ENCODE results near the gene SLC30A2. TPM values are rescaled to one million over a fixed set of nuclear protein-coding genes. Genes with fewer than 3 reads are reported as not detected.

SLC30A2 gene
- total RNA-seq, 1 donor from 2014 or later, result not detected

DNA sequence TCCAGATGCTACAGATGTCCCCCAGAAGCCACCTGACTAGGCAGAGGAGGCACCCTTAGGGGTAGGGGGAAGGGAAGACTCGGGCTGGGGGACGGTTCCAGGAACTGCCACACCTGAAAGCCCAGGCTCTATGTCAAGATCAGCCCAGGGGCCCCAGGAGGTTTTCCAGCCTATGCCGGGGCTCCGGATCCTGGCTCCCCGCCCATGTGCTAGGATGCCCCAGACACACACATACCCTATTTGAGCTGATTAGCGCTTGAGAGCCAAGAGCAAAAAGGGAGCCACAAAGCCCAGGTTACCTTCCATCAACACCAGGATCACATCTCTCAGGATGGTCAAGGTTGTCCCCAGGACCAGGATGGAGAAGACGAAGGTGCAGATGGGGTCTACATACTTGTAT, 4.5 kb downstream of the SLC30A2 start:
- no peak for DNase-seq
- H3K4me1 Mint-ChIP-seq, result peaks cover 2% of the 10 kb centered on the region
- H3K27ac Mint-ChIP-seq, result no peak overlapping the region
- no peaks in the 10 kb centered on the region for H3K36me3 Mint-ChIP-seq (ENCODE audit: low read depth)
- no peak overlapping the region for H3K4me3 Mint-ChIP-seq
- peaks cover 28% of the 10 kb centered on the region for H3K27me3 Mint-ChIP-seq
- intact Hi-C loops (cut with micrococcal nuclease), result no loop called here
- no peaks in the 10 kb centered on the region for H3K9me3 Mint-ChIP-seq

DNA sequence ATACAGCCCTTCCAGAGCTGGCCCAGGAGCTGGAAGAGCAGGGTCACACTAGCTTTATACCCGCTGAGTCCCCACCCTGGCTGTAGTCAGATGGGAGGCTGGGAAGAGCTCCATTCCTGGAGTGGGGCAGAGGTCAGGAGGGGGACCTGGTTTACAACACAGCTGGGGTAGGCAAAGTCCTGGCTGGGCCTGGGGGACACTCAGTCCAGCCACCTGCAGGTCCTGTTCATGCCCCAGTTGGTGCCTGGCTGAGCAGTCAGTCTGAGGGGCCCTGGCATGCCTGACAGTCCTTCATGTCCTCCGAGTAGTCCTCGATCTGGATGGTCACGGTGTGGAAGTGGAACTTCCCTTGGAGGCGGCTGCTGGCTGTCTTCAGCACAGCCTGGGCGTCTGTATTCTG, 7.0 kb downstream of the SLC30A2 start:
- Mint-ChIP-seq H3K4me3 (no peak overlapping the region), H3K27ac (no peak overlapping the region), H3K36me3 (ENCODE audit: low read depth) (no peaks in the 10 kb centered on the region), H3K27me3 (peaks cover 20% of the 10 kb centered on the region), H3K9me3 (no peaks in the 10 kb centered on the region), H3K4me1 (peaks cover 13% of the 10 kb centered on the region)
- DNase-seq, result no peak
- intact Hi-C loops (cut with micrococcal nuclease), result loop anchor here (5.0 kb wide), 2 partner anchors 73 to 193 kb away; partner anchors contain the start of genes CEP85 and PDIK1L

DNA sequence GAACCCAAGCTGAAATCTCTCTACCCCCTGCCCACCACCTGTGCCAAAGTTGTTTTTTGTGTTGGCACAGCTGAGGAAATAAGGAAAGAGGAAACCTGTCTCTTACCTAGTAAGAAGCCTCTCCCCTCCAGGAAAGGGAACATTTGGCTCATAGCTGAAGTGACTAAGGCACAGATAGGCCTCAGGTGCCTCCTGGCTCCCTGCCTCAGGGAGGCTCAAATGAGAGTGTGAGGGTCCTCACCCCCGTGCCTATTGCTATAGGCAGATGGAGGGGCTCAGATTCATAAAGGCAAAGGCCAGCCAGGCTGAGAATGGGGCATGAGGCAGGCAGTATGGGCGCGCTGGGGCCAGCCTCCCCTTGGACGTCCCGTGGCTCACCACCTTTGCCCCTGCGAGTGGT, 7.4 kb downstream of the SLC30A2 start:
- H3K4me1 Mint-ChIP-seq, result peaks cover 13% of the 10 kb centered on the region
- no peak overlapping the region for H3K27ac Mint-ChIP-seq
- intact Hi-C loops (cut with micrococcal nuclease), result loop anchor here (5.0 kb wide), 2 partner anchors 74 to 194 kb away; partner anchors contain the start of genes CEP85 and PDIK1L
- no peaks in the 10 kb centered on the region for H3K36me3 Mint-ChIP-seq (ENCODE audit: low read depth)
- H3K9me3 Mint-ChIP-seq, result no peaks in the 10 kb centered on the region
- no peak overlapping the region for H3K4me3 Mint-ChIP-seq
- no peak for DNase-seq
- H3K27me3 Mint-ChIP-seq, result peaks cover 17% of the 10 kb centered on the region

GRCh38 chr1:26037904-26038303, 8.0 kb downstream of the SLC30A2 start:
- Mint-ChIP-seq H3K27ac (no peak overlapping the region), H3K27me3 (peaks cover 12% of the 10 kb centered on the region), H3K36me3 (ENCODE audit: low read depth) (no peaks in the 10 kb centered on the region), H3K9me3 (no peaks in the 10 kb centered on the region), H3K4me3 (no peak overlapping the region), H3K4me1 (peaks cover 13% of the 10 kb centered on the region)
- no peak for DNase-seq
- intact Hi-C loops (cut with micrococcal nuclease), result loop anchor here (5.0 kb wide), 2 partner anchors 74 to 194 kb away; partner anchors contain the start of genes CEP85 and PDIK1L

- Mint-ChIP-seq H3K4me1 (peaks cover 13% of the 10 kb centered on the region), H3K36me3 (ENCODE audit: low read depth) (no peaks in the 10 kb centered on the region), H3K4me3 (no peak overlapping the region), H3K27ac (no peak overlapping the region), H3K9me3 (no peaks in the 10 kb centered on the region), H3K27me3 (peaks cover 13% of the 10 kb centered on the region)
- intact Hi-C loops (cut with micrococcal nuclease), result loop anchor here (1.0 to 5.0 kb wide), 4 partner anchors 75 to 195 kb away; partner anchors contain the start of genes CEP85 and PDIK1L
- no peak for DNase-seq
Measured at GRCh38 chr1:26036756-26037281, 9.1 kb downstream of the SLC30A2 start.

GRCh38 chr1:26035959-26036755, 9.8 kb downstream of the SLC30A2 start:
- peaks cover 13% of the 10 kb centered on the region for H3K27me3 Mint-ChIP-seq
- H3K4me3 Mint-ChIP-seq, result peak overlapping the region; percentile 91
- DNase-seq, result peak; percentile 95
- peak overlapping the region; percentile 63 for H3K27ac Mint-ChIP-seq
- intact Hi-C loops (cut with micrococcal nuclease), result loop anchor here (1.0 to 5.0 kb wide), 5 partner anchors 37 to 196 kb away; partner anchors contain the start of genes CEP85, PAFAH2 and PDIK1L
- H3K36me3 Mint-ChIP-seq (ENCODE audit: low read depth), result no peaks in the 10 kb centered on the region
- peaks cover 13% of the 10 kb centered on the region for H3K4me1 Mint-ChIP-seq
- H3K9me3 Mint-ChIP-seq, result no peaks in the 10 kb centered on the region

- H3K4me1 Mint-ChIP-seq, result peaks cover 13% of the 10 kb centered on the region
- H3K4me3 Mint-ChIP-seq, result peak overlapping the region; percentile 91
- no peaks in the 10 kb centered on the region for H3K36me3 Mint-ChIP-seq (ENCODE audit: low read depth)
- intact Hi-C loops (cut with micrococcal nuclease), result loop anchor here (2.0 to 5.0 kb wide), 3 partner anchors 37 to 197 kb away; partner anchors contain the start of genes CEP85, PAFAH2 and PDIK1L
- DNase-seq, result peak; percentile 98
- peaks cover 13% of the 10 kb centered on the region for H3K27me3 Mint-ChIP-seq
- no peaks in the 10 kb centered on the region for H3K9me3 Mint-ChIP-seq
- H3K27ac Mint-ChIP-seq, result peak overlapping the region; percentile 63
Measured at GRCh38 chr1:26035203-26035958, 10.5 kb downstream of the SLC30A2 start.

DNA sequence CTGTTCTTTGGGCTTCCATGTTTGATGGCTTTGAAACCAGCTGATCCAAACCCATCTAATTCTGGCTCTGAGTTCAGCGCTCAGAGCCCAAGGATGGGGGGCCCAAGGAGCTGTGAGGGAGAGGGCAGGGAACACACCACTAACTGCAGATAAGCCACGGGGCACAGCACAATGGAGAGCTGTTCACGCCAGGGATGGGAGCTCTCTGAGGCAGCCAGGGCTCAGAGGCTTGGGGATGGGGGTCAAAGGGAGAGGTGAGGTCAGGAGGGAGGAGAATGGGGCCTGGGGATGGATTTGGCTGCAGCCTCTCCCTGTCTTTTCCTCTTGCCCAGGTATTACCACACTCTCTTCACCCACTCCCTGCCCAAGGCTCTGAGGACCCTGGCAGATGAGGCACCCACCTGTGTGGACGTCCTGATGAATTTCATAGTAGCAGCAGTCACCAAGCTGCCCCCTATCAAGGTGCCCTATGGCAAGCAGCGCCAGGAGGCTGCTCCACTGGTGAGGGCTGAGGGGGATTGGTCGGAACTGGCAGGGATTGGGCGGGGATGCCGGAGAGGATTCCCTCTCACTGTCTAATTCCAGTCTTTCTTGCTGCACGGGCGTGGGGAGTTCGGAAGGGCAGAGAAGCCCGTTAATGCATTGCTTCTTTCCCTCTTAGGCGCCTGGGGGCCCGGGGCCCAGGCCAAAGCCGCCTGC, 11.3 kb downstream of the SLC30A2 start:
- peaks cover 13% of the 10 kb centered on the region for H3K4me1 Mint-ChIP-seq
- peak overlapping the region; percentile 91 for H3K4me3 Mint-ChIP-seq
- peaks cover 13% of the 10 kb centered on the region for H3K27me3 Mint-ChIP-seq
- DNase-seq, result no peak
- intact Hi-C loops (cut with micrococcal nuclease), result loop anchor here (2.0 to 5.0 kb wide), 3 partner anchors 36 to 198 kb away; partner anchors contain the start of genes CEP85, PAFAH2 and PDIK1L
- no peak overlapping the region for H3K27ac Mint-ChIP-seq
- H3K36me3 Mint-ChIP-seq (ENCODE audit: low read depth), result no peaks in the 10 kb centered on the region
- H3K9me3 Mint-ChIP-seq, result no peaks in the 10 kb centered on the region

DNA sequence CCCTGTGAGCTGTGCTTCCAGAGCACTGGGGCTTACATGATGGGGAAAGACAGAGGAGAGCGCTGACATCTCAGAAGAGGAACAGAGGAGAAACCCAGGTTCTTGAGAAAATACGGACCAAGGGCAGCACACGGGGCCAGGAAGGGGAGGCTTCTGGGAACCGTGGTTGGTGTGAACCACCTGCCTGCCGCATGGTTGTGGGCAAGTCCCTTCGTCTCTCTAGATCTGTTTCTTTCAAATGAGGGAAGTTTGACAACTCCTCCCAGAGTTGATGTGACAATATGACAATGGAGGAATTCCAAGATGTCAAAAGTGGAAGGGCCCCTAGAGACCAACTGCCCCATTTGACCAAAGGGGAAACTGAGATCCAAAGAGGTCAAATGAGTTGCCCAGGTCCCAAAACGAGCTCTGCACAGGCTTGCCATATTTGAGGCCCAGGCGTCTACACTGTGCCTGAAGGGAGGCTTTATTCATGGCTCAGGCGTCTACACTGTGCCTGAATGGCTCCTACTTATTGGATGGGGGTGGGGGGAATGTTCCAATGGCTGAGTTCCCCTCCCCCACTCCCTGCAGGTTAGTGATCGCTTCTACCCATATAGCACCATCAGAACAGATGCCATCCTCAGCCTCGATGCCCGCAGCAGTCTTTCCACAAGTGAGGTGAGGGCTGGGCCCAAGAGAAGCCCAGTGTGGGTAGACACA, 13.1 kb downstream of the SLC30A2 start:
- peaks cover 12% of the 10 kb centered on the region for H3K27me3 Mint-ChIP-seq
- intact Hi-C loops (cut with micrococcal nuclease), result no loop called here

GRCh38 chr1:26031611-26032220, 14.2 kb downstream of the SLC30A2 start:
- Mint-ChIP-seq H3K4me3 (no peak overlapping the region), H3K4me1 (peaks cover 17% of the 10 kb centered on the region), H3K9me3 (no peaks in the 10 kb centered on the region), H3K36me3 (ENCODE audit: low read depth) (no peaks in the 10 kb centered on the region), H3K27me3 (peaks cover 12% of the 10 kb centered on the region), H3K27ac (no peak overlapping the region)
- intact Hi-C loops (cut with micrococcal nuclease), result no loop called here
- no peak for DNase-seq

More for the DNA sequence above, 13.1 kb downstream of the SLC30A2 start:
- Mint-ChIP-seq H3K4me1 (peaks cover 13% of the 10 kb centered on the region), H3K27ac (no peak overlapping the region), H3K4me3 (no peak overlapping the region), H3K9me3 (no peaks in the 10 kb centered on the region), H3K36me3 (ENCODE audit: low read depth) (no peaks in the 10 kb centered on the region)
- no peak for DNase-seq

GRCh38 chr1:26031196-26031595, 14.7 kb downstream of the SLC30A2 start:
- H3K4me3 Mint-ChIP-seq, result no peak overlapping the region

DNA sequence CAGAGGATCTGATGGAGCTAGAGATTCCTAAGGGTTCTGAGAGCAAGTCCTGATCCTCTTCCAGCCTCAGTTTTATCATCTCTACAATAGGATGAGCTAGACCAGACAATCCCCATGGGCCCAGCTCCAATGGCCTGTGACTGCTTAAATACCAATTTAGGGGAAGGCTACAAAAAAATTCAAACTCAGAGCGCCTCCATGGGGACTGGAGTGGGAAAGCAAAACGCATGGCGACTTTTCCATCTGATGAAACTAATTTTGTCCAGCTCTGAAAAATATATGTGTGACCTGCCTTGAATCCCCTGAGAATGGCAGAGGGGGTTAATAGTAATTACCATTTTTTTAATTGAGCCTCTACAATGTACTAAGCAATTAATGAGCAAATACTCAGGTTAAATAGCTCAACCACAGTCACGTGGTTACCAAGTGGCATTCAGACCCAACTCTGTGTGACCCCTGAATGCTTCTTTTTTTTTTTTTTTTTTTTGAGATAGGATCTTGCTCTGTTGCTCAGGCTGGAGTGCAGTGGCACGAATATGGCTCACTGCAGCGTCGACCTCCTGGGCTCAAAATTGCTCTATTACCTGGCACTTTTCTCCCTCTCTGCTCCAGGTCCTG, 15.9 kb downstream of the SLC30A2 start:
- Mint-ChIP-seq H3K4me1 (peaks cover 11% of the 10 kb centered on the region), H3K9me3 (no peaks in the 10 kb centered on the region), H3K27ac (no peak overlapping the region), H3K36me3 (ENCODE audit: low read depth) (no peaks in the 10 kb centered on the region), H3K4me3 (no peak overlapping the region), H3K27me3 (peaks cover 10% of the 10 kb centered on the region)
- DNase-seq, result no peak
- intact Hi-C loops (cut with micrococcal nuclease), result no loop called here

More at GRCh38 chr1:26031196-26031595, 14.7 kb downstream of the SLC30A2 start:
- H3K4me1 Mint-ChIP-seq, result peaks cover 15% of the 10 kb centered on the region
- H3K27ac Mint-ChIP-seq, result no peak overlapping the region
- intact Hi-C loops (cut with micrococcal nuclease), result no loop called here
- no peaks in the 10 kb centered on the region for H3K9me3 Mint-ChIP-seq
- DNase-seq, result no peak
- H3K36me3 Mint-ChIP-seq (ENCODE audit: low read depth), result no peaks in the 10 kb centered on the region
- H3K27me3 Mint-ChIP-seq, result peaks cover 10% of the 10 kb centered on the region

Measured in activated CD4-positive, alpha-beta T cell treated with anti-CD3 and anti-CD28 coated beads, Interleukin-2, amount 10 ng/mL, durations not matched to agents 24 days and 14 days (primary cell).